VCaP (cell line): Measurements from ENCODE around the gene TNFAIP3.

ENCODE experiments used
- H3K27ac ChIP-seq: fragments of 450-650 bp; 2 replicates; pipeline ENCODE4 v1.5.1; 2017
- CTCF ChIP-seq: fragments of 450-650 bp; conservative IDR thresholded peaks from 2 replicates; pipeline ENCODE4 v1.5.1; 2017; ENCODE audit warnings: mild to moderate bottlenecking, moderate library complexity

TNFAIP3 gene

GRCh38 chr6:137910843-137911456 lies 43.9 kb downstream of the TNFAIP3 start:
- H3K27ac ChIP-seq = no peak overlapping the region
- no peak for TF ChIP-seq CTCF

- H3K27ac ChIP-seq = no peak overlapping the region
- TF ChIP-seq CTCF = no peak
These were observed 44.7 kb downstream of the TNFAIP3 start for GRCh38 chr6:137911675-137912191.

- no peak overlapping the region for H3K27ac ChIP-seq
- TF ChIP-seq CTCF = no peak
These were observed 45.8 kb downstream of the TNFAIP3 start for GRCh38 chr6:137912813-137913212.

- TF ChIP-seq CTCF = no peak
- no peak overlapping the region for H3K27ac ChIP-seq
These were observed 46.4 kb downstream of the TNFAIP3 start for GRCh38 chr6:137913434-137913833.

GRCh38 chr6:137913996-137914529 lies 47.0 kb downstream of the TNFAIP3 start:
- no peak overlapping the region for H3K27ac ChIP-seq
- TF ChIP-seq CTCF = no peak

- no peak for TF ChIP-seq CTCF
- no peak overlapping the region for H3K27ac ChIP-seq
These were observed 47.6 kb downstream of the TNFAIP3 start for GRCh38 chr6:137914530-137915193.

GRCh38 chr6:137915790-137916189 lies 48.7 kb downstream of the TNFAIP3 start:
- TF ChIP-seq CTCF = no peak
- H3K27ac ChIP-seq = no peak overlapping the region
